MG63 (cell line): ENCODE measurements around the gene CCL1. TPM values are rescaled to one million over a fixed set of nuclear protein-coding genes. Genes with fewer than 3 reads are reported as not detected.
A peak's percentile ranks its signal among the peaks of the same experiment; 100 is the strongest.
"Not testable (repeated sequence)": the region's sequence is repeated elsewhere in the genome, so short reads cannot be mapped to it uniquely, and the experiment has no call there.

ENCODE experiments used
- DNase-seq: peaks from one replicate; pipeline ENCODE4 v3.0.0-alpha.2; 2020
- H3K27me3 ChIP-seq: fragments of 250-450 bp; sonication (Bioruptor Pico); 2 replicates; pipeline ENCODE4 v1.5.1; 2020; ENCODE audit warnings: mild to moderate bottlenecking, moderate library complexity
- H3K36me3 ChIP-seq: fragments of 250-450 bp; sonication (Bioruptor Pico); 2 replicates; pipeline ENCODE4 v1.5.1; 2020; ENCODE audit warnings: mild to moderate bottlenecking, moderate library complexity
- H3K4me3 ChIP-seq: fragments of 250-450 bp; sonication (Bioruptor Pico); 2 replicates; pipeline ENCODE4 v1.5.1; 2020; ENCODE audit warnings: mild to moderate bottlenecking, moderate library complexity
- H3K9me3 ChIP-seq: fragments of 250-450 bp; sonication (Bioruptor Pico); 2 replicates; pipeline ENCODE4 v1.5.1; 2020; ENCODE audit warnings: mild to moderate bottlenecking, moderate library complexity
- total RNA-seq: library from RNA; depleted of rRNA; stranded (reverse); fragments of >200 nt; shearing (Covaris generic); gene quantifications from 2 replicates; pipeline ENCODE4 v1.2.3, GENCODE V29; 2014; ENCODE audit warnings: low replicate concordance; rRNA removed

CCL1 gene
- total RNA-seq, 1 experiment from 2014 or later = not detected

DNA sequence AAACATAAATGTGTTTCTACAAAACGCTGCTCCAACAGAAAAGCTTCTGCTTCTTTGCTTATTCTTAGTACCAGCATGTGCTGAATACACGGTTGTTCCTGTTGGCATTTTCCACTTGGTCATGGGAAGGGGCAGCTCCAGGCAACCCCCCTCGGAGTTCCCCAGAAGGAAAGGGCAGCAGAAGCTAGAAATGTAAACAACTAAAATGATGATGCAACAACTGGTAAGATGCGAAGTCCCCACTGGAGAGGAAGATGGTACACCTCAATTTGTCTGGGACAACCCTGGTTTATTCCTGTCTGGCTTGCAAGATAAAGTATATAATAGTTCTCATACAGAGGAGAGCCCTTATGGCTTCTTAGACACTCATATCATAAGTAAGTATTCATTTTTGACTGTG is 16.0 kb downstream of the CCL1 start:
- H3K4me3 ChIP-seq = no peak overlapping the region
- no peaks in the 10 kb centered on the region for H3K9me3 ChIP-seq
- H3K36me3 ChIP-seq = no peaks in the 10 kb centered on the region
- peaks cover 12% of the 10 kb centered on the region; the same call in 1 of the 2 replicates for H3K27me3 ChIP-seq
- DNase-seq = no peak

DNA sequence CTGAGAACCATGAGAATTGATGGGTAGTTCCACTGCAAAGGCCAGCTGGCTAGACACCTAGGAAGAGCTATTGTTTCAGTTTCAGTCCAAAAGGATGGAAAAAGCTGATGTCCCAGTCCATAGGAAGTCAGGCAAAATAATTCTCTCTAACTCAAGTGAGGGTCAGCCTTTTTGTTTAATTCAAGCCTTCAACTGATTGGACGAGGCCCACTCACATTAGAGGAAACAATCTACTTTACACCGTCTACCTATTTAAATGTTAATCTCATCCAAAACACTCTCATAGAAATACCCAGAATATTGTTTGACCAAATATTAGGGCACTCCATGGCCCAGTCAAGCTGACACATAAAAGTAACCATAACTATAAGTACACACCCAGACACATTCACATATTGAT is 21.1 kb downstream of the CCL1 start:
- peaks cover 20% of the 10 kb centered on the region; the same call in 1 of the 2 replicates for H3K27me3 ChIP-seq
- H3K9me3 ChIP-seq = no peaks in the 10 kb centered on the region
- H3K36me3 ChIP-seq = no peaks in the 10 kb centered on the region
- no peak overlapping the region for H3K4me3 ChIP-seq
- DNase-seq = no peak

DNA sequence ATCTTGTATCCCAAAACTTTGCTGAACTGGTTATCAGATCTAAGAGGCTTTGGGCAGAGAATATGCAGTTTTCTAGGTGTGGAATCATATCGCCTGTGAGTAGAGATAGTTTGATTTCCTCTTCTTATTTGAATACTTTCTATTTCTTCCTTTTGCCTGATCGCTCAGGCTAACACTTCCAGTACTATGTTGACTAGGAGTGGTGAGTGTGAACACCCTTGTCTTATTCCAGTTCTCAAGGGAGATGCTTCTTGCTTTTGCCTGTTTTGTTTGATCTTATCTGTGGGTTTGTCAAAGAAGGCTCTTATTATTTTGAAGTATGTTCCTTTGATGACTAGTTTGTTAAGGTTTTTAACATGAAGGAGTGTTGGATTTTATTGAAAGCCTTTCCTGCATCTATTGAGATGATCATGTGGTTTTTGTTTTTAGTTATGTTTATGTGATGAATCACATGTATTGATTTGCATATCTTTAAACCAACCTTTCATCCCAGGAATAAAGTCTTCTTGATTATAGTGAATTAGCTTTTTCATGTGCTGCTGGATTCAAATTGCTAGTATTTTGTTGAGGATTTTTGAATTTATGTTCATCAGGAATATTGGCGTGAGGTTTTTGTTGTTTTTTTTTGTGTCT is 23.8 kb downstream of the CCL1 start:
- peaks cover 17% of the 10 kb centered on the region; the same call in 1 of the 2 replicates for H3K27me3 ChIP-seq
- no peak for DNase-seq

DNA sequence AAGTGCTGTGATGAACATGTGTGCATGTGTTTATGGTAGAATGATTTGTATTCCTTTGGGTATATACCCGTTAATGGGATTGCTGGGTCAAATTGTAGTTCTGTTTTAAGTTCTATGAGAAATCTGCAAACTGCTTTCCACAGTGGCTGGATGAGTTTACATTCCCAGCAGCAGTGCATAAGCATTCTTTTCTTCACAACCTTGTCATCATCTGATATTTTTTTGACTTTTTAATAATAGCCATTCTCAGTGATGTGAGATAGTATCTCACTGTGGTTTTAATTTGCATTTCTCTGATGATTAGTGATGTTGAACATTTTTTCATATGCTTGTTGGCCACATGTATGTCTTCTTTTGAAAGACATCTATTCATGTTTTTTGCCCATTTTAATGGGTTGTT is 25.3 kb downstream of the CCL1 start:
- no peaks in the 10 kb centered on the region for H3K36me3 ChIP-seq
- DNase-seq = no peak
- no peak overlapping the region for H3K4me3 ChIP-seq
- peaks cover 8% of the 10 kb centered on the region; the same call in 1 of the 2 replicates for H3K27me3 ChIP-seq
- no peaks in the 10 kb centered on the region for H3K9me3 ChIP-seq

More for the DNA sequence above, 23.8 kb downstream of the CCL1 start:
- Histone ChIP-seq H3K36me3 (no peaks in the 10 kb centered on the region), H3K4me3 (no peak overlapping the region), H3K9me3 (no peaks in the 10 kb centered on the region)

DNA sequence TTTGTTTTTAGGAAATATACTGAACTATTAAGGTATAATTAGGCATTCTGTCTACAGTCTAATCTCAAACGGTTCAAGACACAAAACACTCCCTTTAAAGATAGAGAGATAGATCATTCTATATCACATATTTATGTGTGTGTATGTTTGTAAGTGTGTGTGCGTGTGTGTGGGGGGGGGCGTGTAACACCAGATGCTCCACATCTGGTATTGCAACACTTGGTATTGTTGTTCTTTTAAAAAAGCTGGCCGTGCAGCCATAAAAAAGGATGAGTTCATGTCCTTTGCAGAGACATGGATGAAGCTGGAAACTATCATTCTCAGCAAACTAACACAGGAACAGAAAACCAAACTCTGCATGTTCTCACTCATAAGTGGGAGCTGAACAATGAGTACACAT is 35.5 kb downstream of the CCL1 start:
- H3K9me3 ChIP-seq, DNase-seq, H3K27me3 ChIP-seq, H3K4me3 ChIP-seq, H3K36me3 ChIP-seq: not testable (repeated sequence)

DNA sequence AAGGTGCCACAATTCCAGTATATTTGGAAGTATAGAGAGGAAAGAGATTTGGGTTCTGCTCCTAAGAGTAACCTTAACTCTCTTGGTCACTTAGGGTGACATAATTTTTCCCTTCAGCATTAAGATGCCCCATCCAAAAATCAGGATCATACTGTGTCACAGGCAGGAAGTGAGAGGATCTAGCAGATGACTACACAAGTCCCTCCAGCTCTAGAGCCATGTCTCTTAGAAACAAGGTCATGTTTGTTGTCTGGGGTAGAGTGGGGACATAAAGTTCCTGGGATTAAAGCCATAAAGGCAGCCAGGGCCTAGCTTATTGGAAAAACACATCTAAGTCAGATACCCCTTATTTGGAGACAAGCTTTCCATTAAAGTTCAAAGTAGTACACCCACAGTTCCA is 41.1 kb downstream of the CCL1 start:
- Histone ChIP-seq H3K4me3 (no peak overlapping the region), H3K27me3 (no peaks in the 10 kb centered on the region)

DNA sequence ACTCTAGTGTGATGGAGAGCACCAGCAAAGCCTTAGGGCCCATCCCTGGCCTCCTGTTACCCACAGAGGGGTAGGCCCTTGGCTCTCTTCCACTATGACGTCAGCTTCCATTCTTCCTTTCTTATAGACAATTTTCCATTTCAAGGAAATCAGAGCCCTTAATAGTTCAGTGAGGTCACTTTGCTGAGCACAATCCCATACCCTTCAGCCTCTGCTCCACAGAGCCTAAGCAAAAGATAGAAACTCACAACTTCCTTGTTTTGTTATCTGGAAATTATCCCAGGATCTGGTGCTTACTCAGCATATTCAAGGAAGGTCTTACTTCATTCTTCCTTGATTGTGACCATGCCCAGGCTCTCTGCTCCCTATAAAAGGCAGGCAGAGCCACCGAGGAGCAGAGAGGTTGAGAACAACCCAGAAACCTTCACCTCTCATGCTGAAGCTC is 44.0 kb downstream of the CCL1 start, which contains the start of gene CCL8:
CCL8 (plus strand) TSS at position 397 of the 445 bp plus-strand sequence. CDS start 67 bp downstream, outside the sequence.
- Histone ChIP-seq H3K36me3 (no peaks in the 10 kb centered on the region), H3K4me3 (no peak within 1 kb of the TSS)
- no peak for DNase-seq

More for the DNA sequence above, 41.1 kb downstream of the CCL1 start:
- DNase-seq = no peak
- no peaks in the 10 kb centered on the region for H3K36me3 ChIP-seq
- H3K9me3 ChIP-seq = peaks cover 6% of the 10 kb centered on the region; the same call in 1 of the 2 replicates

DNA sequence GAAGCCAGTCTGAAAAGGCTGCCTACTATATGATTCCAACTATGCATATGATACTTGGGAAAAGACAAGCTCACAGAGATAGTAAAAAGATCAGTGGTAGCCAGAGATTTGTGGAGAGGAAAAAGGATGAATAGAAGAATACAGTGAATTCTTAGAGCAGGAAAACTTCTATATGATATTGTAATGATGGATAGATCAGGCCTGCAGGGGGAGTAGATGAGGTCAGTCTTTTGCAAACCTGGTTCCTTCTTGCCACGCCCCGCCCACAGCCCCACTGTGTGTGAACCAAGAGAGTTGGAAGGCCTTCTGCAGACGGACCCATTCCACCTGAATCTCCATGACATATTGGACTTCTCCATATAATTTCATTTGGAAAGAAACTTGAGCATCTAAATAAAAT is 44.6 kb downstream of the CCL1 start:
- 0 out of 2 replicates have a peak, but pooled peaks cover 2% of the 10 kb centered on the region for H3K27me3 ChIP-seq
- H3K4me3 ChIP-seq = no peak overlapping the region
- no peaks in the 10 kb centered on the region for H3K36me3 ChIP-seq
- H3K9me3 ChIP-seq = no peaks in the 10 kb centered on the region
- DNase-seq = peak; percentile 37

More for the DNA sequence above, 44.0 kb downstream of the CCL1 start, which contains the start of gene CCL8:
- H3K27me3 ChIP-seq = 0 out of 2 replicates have a peak, but pooled peaks cover 2% of the 10 kb centered on the region
- 0 out of 2 replicates have a peak, but pooled peaks cover 3% of the 10 kb centered on the region for H3K9me3 ChIP-seq

DNA sequence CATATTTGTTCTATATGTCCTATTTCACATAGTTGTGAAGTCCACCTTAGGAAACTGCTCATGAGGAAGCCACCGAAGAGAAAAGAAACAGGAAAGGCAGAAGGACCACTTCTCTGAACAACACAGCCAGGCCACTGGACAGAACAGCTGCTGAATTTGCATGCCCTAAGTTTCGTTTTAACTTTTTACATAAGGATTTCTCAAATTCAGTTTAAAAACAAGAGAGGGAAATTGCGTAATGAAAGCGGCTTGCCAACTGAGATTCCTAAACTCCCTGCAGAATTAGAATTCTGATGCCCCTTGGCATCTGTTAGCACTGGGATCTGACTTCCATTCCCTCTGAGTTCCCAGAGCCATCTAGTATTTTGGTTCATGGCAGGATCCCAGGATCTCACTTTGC is 48.8 kb downstream of the CCL1 start:
- Histone ChIP-seq H3K36me3 (no peaks in the 10 kb centered on the region), H3K9me3 (no peaks in the 10 kb centered on the region), H3K4me3 (no peak overlapping the region), H3K27me3 (0 out of 2 replicates have a peak, but pooled peaks cover 2% of the 10 kb centered on the region)
- peak; percentile 48 for DNase-seq

DNA sequence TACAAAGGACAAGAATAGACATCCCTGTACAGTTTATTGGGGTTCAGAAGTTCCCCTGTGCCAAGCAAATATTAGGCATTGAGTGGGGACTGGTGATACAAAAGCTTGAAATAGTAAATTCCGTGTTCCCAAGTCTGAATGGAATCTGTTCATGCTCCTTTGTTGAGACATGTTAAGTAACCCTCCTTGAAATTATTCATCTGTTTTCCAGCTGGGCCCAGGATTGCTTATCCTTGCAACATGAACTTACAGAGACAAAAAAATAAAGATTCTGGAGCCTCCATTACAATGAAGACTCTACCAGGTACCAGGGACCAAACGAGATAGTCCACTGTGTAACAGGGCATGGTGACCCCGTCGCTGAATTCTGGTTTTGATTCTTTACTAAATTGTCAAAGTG is 49.9 kb downstream of the CCL1 start:
- 0 out of 2 replicates have a peak, but pooled peaks cover 2% of the 10 kb centered on the region for H3K27me3 ChIP-seq
- no peak for DNase-seq
- H3K36me3 ChIP-seq = no peaks in the 10 kb centered on the region
- no peaks in the 10 kb centered on the region for H3K9me3 ChIP-seq
- no peak overlapping the region for H3K4me3 ChIP-seq

DNA sequence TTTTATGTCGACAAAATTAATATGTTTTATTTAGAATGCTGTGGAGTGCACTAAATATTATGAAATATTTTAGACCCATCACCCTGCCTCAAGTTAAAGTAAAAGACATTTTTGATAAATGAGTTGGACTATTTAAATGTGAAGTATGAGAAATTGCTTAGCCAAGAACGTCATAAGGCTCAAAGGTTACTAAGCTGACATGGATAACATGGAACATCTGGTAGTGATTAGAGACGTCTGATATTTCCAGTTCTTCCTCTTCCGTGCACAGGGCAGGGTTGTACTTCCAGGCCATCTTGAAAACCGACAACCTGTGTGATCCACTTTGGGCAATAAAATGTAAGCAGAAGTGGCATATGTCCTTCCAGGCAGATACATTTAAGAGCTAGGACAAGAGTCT is 51.0 kb downstream of the CCL1 start:
- Histone ChIP-seq H3K27me3 (0 out of 2 replicates have a peak, but pooled peaks cover 2% of the 10 kb centered on the region), H3K4me3 (no peak overlapping the region), H3K36me3 (no peaks in the 10 kb centered on the region), H3K9me3 (no peaks in the 10 kb centered on the region)
- no peak for DNase-seq

DNA sequence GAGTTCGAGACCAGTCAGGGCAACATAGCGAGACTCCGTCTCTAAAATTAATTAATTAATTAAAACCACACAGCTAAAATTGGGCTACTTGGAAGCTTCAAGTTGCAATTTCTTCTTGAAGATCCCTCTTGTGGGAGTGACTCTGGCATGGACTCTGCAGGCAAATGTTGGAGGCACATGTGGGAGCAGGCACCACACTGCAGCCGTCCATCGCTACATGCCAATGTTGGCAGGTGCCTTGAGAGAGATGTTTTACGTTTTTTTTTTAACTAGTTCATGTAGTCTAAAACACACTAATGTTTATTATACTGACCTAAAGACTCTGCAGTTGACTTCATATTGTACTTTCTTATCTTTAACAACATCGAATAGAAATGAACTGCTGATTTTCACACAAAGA is 51.7 kb downstream of the CCL1 start:
- Histone ChIP-seq H3K27me3 (no peaks in the 10 kb centered on the region), H3K9me3 (no peaks in the 10 kb centered on the region), H3K4me3 (no peak overlapping the region), H3K36me3 (no peaks in the 10 kb centered on the region)
- no peak for DNase-seq

Other genes starting within 250 kb of the CCL1 start
- 12.3 and 33.0 TPM in 2 replicates for gene CCL2, start 107.9 kb downstream of the CCL1 start, total RNA-seq
- not detected in 2 replicates for gene CCL7, start 93.0 kb downstream of the CCL1 start, total RNA-seq
- gene CCL11, start 77.5 kb downstream of the CCL1 start, total RNA-seq = not detected in 2 replicates
- not detected in 2 replicates for gene CCL8, start 43.8 kb downstream of the CCL1 start, total RNA-seq
- gene CCL13, start 6.8 kb downstream of the CCL1 start, total RNA-seq = not detected in 2 replicates
- not detected in 2 replicates for gene TMEM132E, start 216.3 kb upstream of the CCL1 start, total RNA-seq